PFSK-1 (cell line): ENCODE data around the gene GPC3.

Experiments used
- FOXP2 ChIP-seq: optimal IDR thresholded peaks from 2 replicates; pipeline ENCODE3; 2011; ENCODE audit warnings: borderline replicate concordance, control low read depth, inconsistent platforms; ENCODE audit not compliant: insufficient read depth; ENCODE audit errors: extremely low read length, extremely low read depth
- REST ChIP-seq, 2 experiments: IDR thresholded peaks; 2 replicates each; pipeline versions ENCODE4 v1.6.1 to v1.8.0; 2011 to 2012; ENCODE audit warnings: low read depth in 2 of 2, low read length in 2 of 2, control low read depth in 1 of 2, inconsistent platforms in 1 of 2, mild to moderate bottlenecking in 1 of 2, moderate library complexity in 1 of 2; ENCODE audit not compliant: insufficient read depth in 1 of 2
- SIN3A ChIP-seq: IDR thresholded peaks from 2 replicates; pipeline ENCODE4 v1.6.1; 2012; ENCODE audit warnings: mild to moderate bottlenecking, low read length, moderate library complexity, borderline replicate concordance; ENCODE audit not compliant: insufficient read depth
- TAF1 ChIP-seq: IDR thresholded peaks from 2 replicates; pipeline ENCODE4 v1.6.1; 2012; ENCODE audit warnings: low read length, control low read depth, borderline replicate concordance; ENCODE audit not compliant: insufficient read depth

GRCh38 chrX:133973704-133974103 lies 11.7 kb downstream of the GPC3 start:
- TF ChIP-seq REST (IDR thresholded peaks at IDR 0.05; ENCODE audit: insufficient read depth in 1 of 2, low read depth in 2 of 2, low read length in 2 of 2) (no peak), TAF1 (no peak), SIN3A (no peak), FOXP2 (no peak)
